GM10266 (cell line): Measurements from ENCODE around the gene SEC14L2.

Experiments used
- DNase-seq: peaks from one replicate; pipeline ENCODE4 v3.0.0; 2012; ENCODE audit errors: extremely low spot score
- CTCF ChIP-seq: IDR thresholded peaks from 2 replicates; pipeline ENCODE4 v1.5.1; 2012; ENCODE audit warnings: mild to moderate bottlenecking, low read depth; ENCODE audit not compliant: control insufficient read depth, insufficient read depth; ENCODE audit errors: missing control alignments

SEC14L2 gene

DNA sequence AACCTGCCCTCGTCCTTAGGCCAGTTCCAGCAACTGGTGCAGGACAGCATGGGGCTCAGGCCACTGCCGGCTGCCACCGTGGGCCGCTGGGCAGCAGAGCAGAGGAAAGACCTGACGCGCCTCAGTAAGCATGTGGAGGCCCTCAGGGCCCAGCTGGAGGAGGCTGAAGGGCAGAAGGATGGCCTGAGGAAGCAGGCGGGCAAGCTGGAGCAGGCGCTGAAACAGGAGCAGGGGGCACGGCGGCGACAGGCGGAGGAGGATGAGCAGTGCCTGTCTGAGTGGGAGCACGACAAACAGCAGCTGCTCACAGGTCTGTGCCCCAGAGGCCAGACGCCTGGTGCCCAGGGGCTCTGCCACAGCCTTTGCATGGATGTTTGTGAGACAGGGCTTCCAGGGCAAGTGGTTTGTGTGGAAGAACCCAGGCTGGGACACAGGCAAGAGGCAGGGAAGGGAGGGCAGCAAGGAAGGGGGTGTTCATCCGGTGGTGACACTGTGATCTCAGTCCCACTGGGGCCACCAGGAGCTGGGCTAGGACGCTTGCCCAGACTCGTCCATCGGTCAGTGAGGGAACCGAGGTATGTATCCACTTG is 26.1 kb upstream of the SEC14L2 start:
- no peak for DNase-seq
- no peak for TF ChIP-seq CTCF

- TF ChIP-seq CTCF: no peak
- DNase-seq: no peak
Measured at GRCh38 chr22:30371321-30371720, 25.5 kb upstream of the SEC14L2 start.

- no peak for DNase-seq
- no peak for TF ChIP-seq CTCF
Measured at GRCh38 chr22:30371981-30372380, 24.8 kb upstream of the SEC14L2 start.

GRCh38 chr22:30372915-30373314 is 23.9 kb upstream of the SEC14L2 start:
- TF ChIP-seq CTCF: no peak
- no peak for DNase-seq

DNA sequence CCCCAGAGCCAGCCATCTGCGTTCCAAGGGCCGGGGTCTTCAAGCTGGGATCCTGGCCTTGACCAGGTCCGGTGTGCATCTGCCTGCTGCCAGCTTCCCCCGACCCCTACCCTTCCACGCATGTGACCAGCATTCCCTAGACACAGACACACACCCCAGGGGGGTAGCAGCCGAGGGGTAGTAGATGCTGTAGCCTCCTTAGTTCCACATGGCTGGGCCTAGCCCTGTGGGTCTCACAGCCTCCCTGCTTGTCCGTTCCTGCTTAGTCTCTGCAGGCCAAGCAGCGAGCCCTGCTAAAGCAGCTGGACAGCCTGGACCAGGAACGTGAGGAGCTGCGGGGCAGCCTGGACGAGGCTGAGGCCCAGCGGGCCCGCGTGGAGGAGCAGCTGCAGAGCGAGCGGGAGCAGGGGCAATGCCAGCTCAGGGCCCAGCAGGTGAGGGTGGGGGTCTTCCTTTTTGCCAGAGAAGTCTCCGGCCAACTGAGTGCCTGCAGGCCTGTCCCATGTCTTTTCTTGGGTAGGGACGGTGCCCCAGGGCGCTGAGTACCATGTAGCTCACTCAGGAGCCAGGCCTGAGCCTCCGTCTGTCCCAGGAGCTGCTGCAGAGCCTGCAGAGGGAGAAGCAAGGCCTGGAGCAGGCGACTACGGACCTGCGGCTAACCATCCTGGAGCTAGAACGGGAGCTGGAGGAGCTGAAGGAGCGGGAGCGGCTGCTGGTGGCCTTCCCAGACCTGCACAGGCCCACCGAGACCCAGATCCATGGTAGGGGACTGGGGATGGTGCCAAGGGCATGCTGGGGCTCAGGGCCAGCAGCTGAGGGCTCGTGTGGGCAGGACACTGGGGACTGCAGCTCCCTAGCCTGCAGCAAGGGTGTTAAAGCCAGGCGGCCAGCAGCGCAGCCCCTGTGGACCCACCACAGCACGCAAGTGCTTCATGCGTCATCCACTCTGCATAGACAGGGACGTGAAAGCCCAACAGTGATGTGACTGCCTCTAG is 23.2 kb upstream of the SEC14L2 start:
- DNase-seq: no peak
- no peak for TF ChIP-seq CTCF

DNA sequence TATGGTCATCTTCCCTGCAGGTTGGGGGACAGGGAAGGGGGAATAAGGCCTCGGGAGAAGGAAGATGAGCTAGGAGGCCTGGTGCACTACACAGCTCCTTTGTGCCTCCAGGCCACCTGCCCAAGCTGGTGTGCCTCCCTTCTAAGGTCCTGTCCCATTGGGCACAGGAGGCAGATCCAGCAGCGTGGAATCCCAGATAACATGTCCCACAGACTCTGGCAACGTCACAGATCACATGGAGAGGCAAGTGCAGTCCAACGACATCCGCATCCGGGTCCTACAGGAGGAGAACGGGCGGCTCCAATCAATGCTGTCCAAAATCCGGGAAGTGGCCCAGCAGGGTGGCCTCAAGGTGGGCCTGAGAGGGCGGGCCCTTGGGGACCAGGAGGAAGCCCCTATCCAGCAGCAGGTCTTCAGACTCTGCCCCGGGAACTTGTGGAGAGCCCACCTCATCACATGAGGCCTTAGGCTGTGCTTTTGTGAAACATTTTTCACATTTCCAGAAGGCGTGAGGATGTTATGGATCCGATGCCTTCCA is 21.4 kb upstream of the SEC14L2 start:
- no peak for TF ChIP-seq CTCF

DNA sequence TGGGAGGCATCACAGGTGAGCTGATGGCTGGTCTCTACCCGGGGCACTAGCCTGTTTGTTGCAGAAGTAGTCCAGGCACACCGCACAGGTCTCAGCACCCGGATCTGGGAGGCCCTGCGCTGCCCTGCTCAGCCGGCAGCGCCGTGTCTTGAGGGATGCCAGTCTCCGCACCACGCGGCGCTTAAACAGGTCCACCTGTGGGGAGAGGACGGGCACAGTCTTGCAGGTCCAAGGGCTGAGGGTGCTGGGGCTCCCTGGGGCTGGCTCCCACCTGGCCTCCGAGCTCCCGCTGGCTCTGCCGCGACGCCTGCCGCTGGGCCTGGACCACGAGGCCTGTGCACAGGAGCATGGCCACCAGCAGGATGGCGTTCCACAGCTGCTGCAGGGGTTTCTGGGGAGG is 16.8 kb upstream of the SEC14L2 start:
- DNase-seq: no peak
- TF ChIP-seq CTCF: no peak

More for the DNA sequence above, 21.4 kb upstream of the SEC14L2 start:
- DNase-seq: no peak
